ENCODE results near the gene NET1.

DNA sequence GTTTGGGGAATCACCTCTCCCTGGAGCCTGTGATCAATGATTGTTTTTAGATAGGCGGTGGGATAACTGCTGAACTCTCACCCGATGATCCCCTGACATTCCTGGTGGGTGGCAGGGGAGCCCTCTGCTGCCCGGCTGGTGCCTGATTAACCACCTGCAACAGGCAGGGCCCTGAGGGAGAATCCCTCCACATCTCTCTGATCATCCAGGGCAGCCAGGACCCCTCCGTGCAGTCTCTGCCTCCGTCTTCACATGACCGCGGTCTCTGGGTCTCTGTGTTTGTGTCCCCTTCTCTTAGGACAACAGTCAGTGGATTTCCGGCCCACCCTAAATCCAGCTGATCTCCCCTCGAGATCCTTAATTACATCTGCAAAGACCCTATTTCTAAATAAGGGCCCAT lies 69.7 kb downstream of the NET1 start:
- TF ChIP-seq GATA3 (IDR thresholded peaks at IDR 0.05; ENCODE audit: borderline replicate concordance) (no peak), CEBPB (IDR thresholded peaks at IDR 0.05) (no peak), MAZ (IDR thresholded peaks at IDR 0.05; ENCODE audit: borderline replicate concordance, low read depth, low read length) (no peak), SREBF2 (IDR thresholded peaks at IDR 0.05) (no peak), JUN (IDR thresholded peaks at IDR 0.05) (no peak), MYC (IDR thresholded peaks at IDR 0.05; ENCODE audit: borderline replicate concordance, low read length) (no peak)
- TF ChIP-seq, protein P1, sequence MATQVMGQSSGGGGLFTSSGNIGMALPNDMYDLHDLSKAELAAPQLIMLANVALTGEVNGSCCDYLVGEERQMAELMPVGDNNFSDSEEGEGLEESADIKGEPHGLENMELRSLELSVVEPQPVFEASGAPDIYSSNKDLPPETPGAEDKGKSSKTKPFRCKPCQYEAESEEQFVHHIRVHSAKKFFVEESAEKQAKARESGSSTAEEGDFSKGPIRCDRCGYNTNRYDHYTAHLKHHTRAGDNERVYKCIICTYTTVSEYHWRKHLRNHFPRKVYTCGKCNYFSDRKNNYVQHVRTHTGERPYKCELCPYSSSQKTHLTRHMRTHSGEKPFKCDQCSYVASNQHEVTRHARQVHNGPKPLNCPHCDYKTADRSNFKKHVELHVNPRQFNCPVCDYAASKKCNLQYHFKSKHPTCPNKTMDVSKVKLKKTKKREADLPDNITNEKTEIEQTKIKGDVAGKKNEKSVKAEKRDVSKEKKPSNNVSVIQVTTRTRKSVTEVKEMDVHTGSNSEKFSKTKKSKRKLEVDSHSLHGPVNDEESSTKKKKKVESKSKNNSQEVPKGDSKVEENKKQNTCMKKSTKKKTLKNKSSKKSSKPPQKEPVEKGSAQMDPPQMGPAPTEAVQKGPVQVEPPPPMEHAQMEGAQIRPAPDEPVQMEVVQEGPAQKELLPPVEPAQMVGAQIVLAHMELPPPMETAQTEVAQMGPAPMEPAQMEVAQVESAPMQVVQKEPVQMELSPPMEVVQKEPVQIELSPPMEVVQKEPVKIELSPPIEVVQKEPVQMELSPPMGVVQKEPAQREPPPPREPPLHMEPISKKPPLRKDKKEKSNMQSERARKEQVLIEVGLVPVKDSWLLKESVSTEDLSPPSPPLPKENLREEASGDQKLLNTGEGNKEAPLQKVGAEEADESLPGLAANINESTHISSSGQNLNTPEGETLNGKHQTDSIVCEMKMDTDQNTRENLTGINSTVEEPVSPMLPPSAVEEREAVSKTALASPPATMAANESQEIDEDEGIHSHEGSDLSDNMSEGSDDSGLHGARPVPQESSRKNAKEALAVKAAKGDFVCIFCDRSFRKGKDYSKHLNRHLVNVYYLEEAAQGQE (IDR thresholded peaks at IDR 0.05), result no peak
- TF ChIP-seq, protein P2, sequence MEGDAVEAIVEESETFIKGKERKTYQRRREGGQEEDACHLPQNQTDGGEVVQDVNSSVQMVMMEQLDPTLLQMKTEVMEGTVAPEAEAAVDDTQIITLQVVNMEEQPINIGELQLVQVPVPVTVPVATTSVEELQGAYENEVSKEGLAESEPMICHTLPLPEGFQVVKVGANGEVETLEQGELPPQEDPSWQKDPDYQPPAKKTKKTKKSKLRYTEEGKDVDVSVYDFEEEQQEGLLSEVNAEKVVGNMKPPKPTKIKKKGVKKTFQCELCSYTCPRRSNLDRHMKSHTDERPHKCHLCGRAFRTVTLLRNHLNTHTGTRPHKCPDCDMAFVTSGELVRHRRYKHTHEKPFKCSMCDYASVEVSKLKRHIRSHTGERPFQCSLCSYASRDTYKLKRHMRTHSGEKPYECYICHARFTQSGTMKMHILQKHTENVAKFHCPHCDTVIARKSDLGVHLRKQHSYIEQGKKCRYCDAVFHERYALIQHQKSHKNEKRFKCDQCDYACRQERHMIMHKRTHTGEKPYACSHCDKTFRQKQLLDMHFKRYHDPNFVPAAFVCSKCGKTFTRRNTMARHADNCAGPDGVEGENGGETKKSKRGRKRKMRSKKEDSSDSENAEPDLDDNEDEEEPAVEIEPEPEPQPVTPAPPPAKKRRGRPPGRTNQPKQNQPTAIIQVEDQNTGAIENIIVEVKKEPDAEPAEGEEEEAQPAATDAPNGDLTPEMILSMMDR (IDR thresholded peaks at IDR 0.05), result no peak
- TF ChIP-seq, protein P3, sequence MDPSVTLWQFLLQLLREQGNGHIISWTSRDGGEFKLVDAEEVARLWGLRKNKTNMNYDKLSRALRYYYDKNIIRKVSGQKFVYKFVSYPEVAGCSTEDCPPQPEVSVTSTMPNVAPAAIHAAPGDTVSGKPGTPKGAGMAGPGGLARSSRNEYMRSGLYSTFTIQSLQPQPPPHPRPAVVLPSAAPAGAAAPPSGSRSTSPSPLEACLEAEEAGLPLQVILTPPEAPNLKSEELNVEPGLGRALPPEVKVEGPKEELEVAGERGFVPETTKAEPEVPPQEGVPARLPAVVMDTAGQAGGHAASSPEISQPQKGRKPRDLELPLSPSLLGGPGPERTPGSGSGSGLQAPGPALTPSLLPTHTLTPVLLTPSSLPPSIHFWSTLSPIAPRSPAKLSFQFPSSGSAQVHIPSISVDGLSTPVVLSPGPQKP (IDR thresholded peaks at IDR 0.05; ENCODE audit: low read depth, low read length), result no peak
